ENCODE measurements around the gene DNAJB14.
A peak's percentile ranks its signal among the peaks of the same experiment; 100 is the strongest.

Gene DNAJB14

GRCh38 chr4:99863804-99864203 is 82.6 kb downstream of the DNAJB14 start:
- DNase-seq (ENCODE audit: low read depth), result no peak

DNA sequence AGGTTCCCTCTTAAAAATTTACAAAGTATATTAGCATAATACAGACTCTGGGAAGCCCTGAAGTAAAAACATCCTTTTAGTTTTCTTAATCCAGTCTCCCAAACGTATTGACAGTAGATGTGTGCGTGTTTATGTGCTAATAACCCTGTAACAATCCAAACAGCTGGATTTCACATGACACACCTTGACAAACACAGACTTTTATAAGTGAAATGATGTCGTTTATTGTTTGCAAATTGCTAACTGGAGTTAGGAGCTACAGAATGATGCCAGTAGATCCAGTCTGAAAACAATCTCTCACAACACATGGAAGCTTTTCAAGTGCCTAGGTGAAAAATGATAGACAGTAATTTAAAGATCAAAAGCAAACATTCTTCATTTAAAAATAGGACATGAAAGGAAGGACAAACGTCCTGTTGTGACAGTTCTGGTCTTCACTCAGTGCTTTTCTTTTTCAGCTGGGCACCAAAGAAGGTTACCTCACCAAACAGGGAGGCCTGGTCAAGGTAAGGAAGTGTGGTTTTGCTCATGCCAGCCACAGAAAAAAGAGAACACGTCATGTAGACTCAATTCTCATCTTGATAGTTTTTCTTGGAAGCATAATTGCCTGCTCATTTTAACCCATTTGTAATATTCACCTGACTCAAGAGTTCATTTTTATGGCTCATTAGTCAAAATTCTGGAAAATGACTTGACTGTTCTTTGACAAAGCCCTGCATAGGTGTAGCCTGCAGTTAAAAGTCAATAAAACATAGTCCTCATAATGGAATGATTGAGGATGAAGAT is 85.1 kb downstream of the DNAJB14 start:
- DNase-seq (ENCODE audit: low read depth), result no peak

GRCh38 chr4:99860521-99860920 is 85.9 kb downstream of the DNAJB14 start:
- no peak for DNase-seq (ENCODE audit: low read depth)

DNA sequence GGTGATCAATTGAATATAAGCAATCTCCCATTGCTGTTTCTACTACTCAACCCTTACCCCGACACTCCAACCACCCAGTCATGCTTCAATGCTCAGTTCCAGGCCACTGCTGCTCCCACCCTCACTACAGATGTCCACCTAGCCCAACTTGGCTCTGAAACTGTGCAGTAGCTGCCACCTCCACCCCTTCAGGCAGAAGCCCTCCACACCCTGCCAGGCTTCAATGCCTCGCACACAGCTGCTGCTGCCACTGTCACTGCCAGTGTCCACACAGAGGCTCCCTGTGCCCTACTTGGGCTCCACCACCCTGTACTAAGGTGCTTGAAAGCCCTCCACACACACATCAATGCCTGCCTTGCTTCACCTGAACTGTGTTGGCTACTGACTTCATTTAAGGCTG is 86.8 kb downstream of the DNAJB14 start:
- no peak for DNase-seq (ENCODE audit: low read depth)

DNA sequence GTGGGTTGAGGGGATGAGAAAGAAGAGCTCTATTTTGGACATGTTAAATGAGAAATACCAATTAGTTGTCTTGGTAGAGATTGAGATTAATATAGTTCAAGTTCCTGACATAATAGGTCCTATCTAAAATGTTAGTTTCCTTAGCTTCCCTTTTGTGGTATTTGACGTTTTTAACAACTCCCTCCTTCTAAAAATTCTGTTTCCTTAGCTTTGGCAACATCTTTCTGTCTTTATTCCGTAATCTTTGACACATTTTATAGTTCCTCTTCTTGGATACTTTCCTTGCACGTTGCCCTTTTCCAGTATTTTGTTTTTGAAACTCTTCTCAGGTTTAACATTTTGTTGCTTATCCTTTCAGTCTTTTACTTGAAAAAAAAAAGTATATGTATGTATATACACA is 89.1 kb downstream of the DNAJB14 start:
- no peak for DNase-seq (ENCODE audit: low read depth)

- peak; percentile 46 for DNase-seq (ENCODE audit: low read depth)
Measured at GRCh38 chr4:99856166-99856565, 90.3 kb downstream of the DNAJB14 start.

GRCh38 chr4:99855678-99856077 is 90.7 kb downstream of the DNAJB14 start:
- DNase-seq (ENCODE audit: low read depth), result no peak

DNA sequence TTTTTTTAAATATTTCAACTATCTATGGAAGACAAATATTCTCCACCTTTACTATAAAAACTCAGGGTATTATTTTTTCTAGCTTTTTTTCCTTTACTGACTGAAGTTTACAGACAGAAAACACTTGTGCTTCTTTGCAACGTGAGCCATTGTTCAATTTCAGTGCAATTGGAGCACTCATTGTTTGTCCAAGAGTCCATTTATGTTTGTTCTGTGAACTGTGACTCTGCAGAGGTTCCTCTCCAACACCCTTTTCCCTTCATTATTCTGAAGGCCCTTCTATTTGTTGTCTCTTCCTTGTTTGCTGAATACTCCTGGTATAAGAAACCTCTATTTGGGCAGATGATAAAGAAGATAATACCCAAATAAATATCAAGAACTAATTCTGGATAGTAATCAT is 92.4 kb downstream of the DNAJB14 start:
- no peak for DNase-seq (ENCODE audit: low read depth)

DNA sequence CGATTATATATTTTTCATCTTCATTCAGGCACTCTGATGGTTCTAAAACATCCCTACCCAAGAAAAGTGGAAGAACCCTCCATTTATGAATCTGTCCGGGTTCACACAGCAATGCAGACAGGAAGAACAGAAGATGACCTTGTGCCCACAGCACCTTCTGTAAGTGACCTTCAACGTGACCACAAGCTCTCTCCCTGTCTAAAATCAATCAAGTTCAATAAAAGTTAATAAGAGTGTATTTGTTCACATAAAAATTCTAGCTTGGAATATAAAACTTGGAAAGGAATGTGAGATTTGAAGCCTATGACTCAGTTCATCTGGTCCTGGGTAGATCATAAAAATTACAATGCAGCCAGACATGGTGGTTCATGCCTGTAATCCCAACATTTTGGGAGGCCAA is 93.2 kb downstream of the DNAJB14 start:
- no peak for DNase-seq (ENCODE audit: low read depth)

DNA sequence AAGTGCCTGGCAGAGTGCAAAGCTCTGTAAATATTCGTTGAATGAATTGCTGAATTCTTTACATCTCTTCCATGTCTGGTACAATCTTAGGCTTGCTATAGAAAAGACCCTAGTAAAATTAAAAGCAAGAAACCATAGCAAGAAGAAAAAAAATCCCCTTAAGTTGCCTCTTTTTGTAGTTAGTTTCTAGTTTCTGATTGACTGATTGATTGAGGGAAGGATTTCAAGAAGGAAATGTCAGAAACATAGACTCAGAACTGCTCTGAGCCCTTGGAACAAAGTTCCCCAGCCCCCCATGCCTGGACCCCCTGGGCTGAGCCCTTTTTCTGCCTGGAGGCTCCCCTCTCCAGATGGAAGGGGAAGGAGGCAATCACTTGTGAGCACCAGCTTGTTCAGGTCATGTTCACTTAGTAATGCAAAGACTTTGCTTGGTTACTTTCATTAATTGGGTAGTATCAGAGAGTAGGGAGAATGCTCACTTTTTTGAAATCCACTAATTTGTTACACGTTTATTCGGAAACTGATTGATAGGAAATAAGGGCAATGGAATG is 94.1 kb downstream of the DNAJB14 start:
- no peak for DNase-seq (ENCODE audit: low read depth)

- DNase-seq (ENCODE audit: low read depth), result no peak
Measured at GRCh38 chr4:99848591-99849001, 97.8 kb downstream of the DNAJB14 start.

GRCh38 chr4:99847362-99847976 is 98.9 kb downstream of the DNAJB14 start:
- no peak for DNase-seq (ENCODE audit: low read depth)

DNA sequence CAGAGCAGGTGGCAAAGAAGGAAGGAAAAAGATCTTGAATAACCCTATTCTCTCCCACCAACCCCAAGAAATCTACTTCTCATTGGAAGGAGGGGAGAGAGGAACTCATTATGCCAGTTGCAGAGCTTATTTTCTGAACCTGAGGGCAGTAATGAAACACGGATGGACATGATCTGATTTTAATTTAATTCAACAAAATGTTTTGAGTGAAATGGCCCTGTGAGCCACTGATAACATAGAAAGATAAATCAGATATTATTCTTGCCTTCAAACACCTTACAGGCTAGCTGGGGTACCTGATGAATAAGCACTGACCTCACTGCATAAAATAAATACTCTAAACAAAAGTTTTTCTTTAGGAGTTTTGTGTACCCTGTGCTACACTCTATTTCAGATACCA is 99.5 kb downstream of the DNAJB14 start:
- DNase-seq (ENCODE audit: low read depth), result no peak
